Loucy (cell line): ENCODE data around the gene TIMM23.

ENCODE experiments used
- CTCF ChIP-seq: fragments of 200-600 bp; sonication (generic); conservative IDR thresholded peaks from 2 replicates; pipeline ENCODE4 v1.5.1; 2014; ENCODE audit warnings: mild to moderate bottlenecking, antibody characterized with exemption, low read length
- EZH2phosphoT487 ChIP-seq: fragments of 200-600 bp; IDR thresholded peaks from 2 replicates; pipeline ENCODE4 v1.6.1; 2018; ENCODE audit warnings: antibody characterized with exemption, mild to moderate bottlenecking, moderate library complexity, borderline replicate concordance

- TF ChIP-seq CTCF: no peak
- no peak for TF ChIP-seq EZH2phosphoT487
Measured at GRCh38 chr10:46014683-46015405, 42.6 kb downstream of the TIMM23 start.
